RWPE1 (cell line): Measurements from ENCODE around the gene ZBTB7C.

Source experiments
- CTCF ChIA-PET: fragments of 350-600 bp; sonication (Branson Sonifier 250); formaldehyde crosslinking; extraction: SDS; loops from one replicate; lab custom pipeline; 2021; lab: Yijun Ruan, JAX
- POLR2A ChIA-PET: fragments of 400-600 bp; formaldehyde crosslinking; extraction: SDS; loops from one replicate; lab custom pipeline; 2020; ENCODE audit warnings: antibody characterized with exemption; ENCODE audit not compliant: low non-redundant PET; lab: Yijun Ruan, JAX
- DNase-seq: peaks from one replicate; pipeline ENCODE4 v3.0.0; 2012; ENCODE audit warnings: low spot score
- H3K27ac ChIP-seq: fragments of 450-650 bp; 2 replicates; pipeline ENCODE4 v1.5.1; 2017
- CTCF ChIP-seq: fragments of 450-650 bp; conservative IDR thresholded peaks from 2 replicates; pipeline ENCODE4 v1.5.1; 2017; ENCODE audit warnings: low read depth, mild to moderate bottlenecking

The ZBTB7C gene

DNA sequence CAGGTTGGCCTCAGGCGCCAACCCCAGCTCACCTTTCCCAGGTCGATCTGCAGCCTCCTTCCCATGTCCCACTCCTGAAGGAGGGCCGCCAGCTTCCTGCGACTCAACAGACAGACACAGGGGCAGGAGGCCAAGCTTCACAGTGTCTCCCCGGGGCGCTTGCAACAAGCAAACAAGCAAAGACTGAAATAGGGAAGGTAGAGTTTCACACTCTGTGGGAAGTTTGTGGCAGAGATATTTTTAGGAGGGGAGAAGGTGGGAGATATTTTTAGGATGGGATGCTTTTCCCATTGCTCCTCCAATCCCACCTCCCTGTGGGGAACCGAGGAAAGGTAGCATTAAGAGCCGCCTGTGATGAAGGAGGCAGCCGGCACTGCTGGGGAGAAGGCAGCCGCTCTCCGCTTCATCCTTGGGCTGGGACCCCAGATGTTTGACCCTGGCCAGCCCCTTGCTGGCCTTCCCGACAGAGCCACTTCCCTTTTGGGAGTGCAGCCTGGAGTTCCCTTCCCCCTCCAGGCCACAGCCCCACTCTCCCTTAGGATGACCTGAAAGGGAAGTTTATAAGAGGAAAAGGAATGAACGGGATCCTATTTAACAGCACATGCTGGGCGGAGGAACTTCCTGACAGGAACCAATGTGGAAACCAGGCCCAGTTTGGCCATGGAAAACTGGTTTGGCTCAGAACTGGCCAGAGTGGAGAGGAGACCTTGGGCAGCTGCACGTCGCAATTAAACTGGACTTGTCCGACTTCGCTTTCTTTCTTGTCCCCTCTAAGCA lies 336.6 kb downstream of the ZBTB7C start:
- peak overlapping the region; percentile 95 for H3K27ac ChIP-seq
- ChIA-PET CTCF (no interaction called here), POLR2A (no interaction called here)
- DNase-seq, result no peak
- TF ChIP-seq CTCF, result no peak

- POLR2A ChIA-PET, result no interaction called here
- DNase-seq, result no peak
- CTCF ChIA-PET, result no interaction called here
- no peak for TF ChIP-seq CTCF
- H3K27ac ChIP-seq, result no peak overlapping the region
Observed at GRCh38 chr18:48068916-48069445, 340.2 kb downstream of the ZBTB7C start.

- DNase-seq, result no peak
- TF ChIP-seq CTCF, result no peak
- CTCF ChIA-PET, result interaction anchor here (0.6 kb wide), 1 partner anchor 63 kb away, joined by 3 read pairs; no protein-coding TSS in a partner anchor
- POLR2A ChIA-PET, result no interaction called here
- no peak overlapping the region for H3K27ac ChIP-seq
Observed at GRCh38 chr18:48066225-48066652, 342.9 kb downstream of the ZBTB7C start.

DNA sequence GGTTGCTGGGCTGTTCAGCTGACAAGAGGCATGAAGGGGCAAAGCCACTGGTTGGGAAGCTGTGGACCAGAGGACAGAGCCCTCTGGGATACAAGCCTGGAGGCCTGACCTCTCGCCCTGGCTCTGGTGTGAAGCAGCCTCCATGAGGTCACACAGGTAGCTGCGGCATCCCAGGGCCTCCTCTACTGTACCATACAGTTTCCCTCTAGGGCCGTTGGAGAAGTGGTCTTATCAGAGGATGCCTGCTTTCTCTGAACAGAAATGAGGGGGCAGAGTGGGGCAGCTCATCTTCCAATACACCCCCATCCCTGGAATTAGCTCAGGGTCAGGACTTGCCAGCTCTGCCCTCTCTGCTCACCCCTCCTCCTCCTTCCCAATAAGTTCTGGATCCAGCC lies 343.6 kb downstream of the ZBTB7C start:
- no peak for TF ChIP-seq CTCF
- ChIA-PET POLR2A (no interaction called here), CTCF (interaction anchor here (0.6 kb wide), 1 partner anchor 62 kb away, joined by 3 read pairs; no protein-coding TSS in a partner anchor)
- no peak for DNase-seq
- no peak overlapping the region for H3K27ac ChIP-seq

DNA sequence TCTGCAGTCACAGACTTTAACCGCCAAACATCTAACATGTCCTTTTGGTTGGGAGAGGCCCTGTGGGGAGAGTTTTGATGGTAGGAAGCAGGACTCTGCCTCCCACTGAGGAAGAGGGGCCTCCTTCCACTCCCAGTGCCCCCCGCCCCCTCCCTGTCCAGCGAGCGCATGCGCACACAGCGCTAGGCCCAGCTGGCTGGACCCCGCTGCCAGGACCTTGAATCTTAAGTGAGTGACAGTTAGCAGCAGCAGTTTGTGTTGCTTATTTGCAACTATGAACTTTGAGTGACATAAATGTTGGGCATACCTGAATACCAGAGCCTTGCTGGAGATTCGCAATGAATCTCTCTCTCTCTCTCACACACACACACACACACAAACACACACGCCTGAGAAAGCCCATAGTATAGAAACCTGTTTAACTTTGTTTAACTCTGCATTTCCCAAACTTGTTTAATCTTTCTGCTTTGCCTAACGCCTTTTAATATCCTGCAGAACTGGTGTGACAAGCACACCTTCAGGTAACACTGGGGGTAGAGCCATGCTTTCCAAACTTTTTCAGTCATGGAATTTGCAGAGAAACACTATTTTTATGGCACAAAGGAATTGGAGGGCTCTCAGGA lies 344.1 kb downstream of the ZBTB7C start:
- ChIA-PET POLR2A (no interaction called here), CTCF (no interaction called here)
- no peak for TF ChIP-seq CTCF
- no peak overlapping the region for H3K27ac ChIP-seq
- no peak for DNase-seq

- POLR2A ChIA-PET, result no interaction called here
- peak overlapping the region; percentile 55 for H3K27ac ChIP-seq
- no peak for DNase-seq
- CTCF ChIA-PET, result interaction anchor here (0.6 kb wide), 1 partner anchor 45 kb away, joined by 10 read pairs; no protein-coding TSS in a partner anchor
- TF ChIP-seq CTCF, result no peak
Observed at GRCh38 chr18:48061781-48062570, 347.2 kb downstream of the ZBTB7C start.
